Measurements from ENCODE around the gene CFLAR.
"Not testable (repeated sequence)": the region's sequence is repeated elsewhere in the genome, so short reads cannot be mapped to it uniquely, and the experiment has no call there.

CFLAR gene

GRCh38 chr2:201183835-201184234 is 67.9 kb downstream of the CFLAR start:
- DNase-seq = not testable (repeated sequence)

DNA sequence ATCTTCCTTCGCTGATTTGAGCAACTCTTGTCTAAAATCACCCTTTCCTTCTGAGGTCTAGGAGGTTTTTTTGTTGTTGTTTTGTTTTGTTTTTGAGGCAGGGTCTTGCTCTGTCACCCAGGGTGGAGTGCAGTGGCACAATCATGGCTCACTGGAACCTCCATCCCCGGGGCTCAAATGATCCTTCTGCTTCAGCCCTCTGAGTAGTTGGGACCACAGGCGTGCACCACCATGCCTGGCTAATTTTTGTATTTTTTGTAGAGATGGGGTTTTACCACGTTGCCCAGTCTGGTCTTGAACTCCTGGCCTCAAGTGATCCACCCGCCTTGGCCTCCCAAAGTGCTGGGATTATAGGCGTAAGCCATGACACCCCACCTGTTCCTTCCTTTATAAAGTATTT is 68.3 kb downstream of the CFLAR start:
- not testable (repeated sequence) for DNase-seq

- no peak for DNase-seq
Measured at GRCh38 chr2:201185863-201186262, 69.9 kb downstream of the CFLAR start.

GRCh38 chr2:201186982-201187381 is 71.0 kb downstream of the CFLAR start:
- no peak for DNase-seq

DNA sequence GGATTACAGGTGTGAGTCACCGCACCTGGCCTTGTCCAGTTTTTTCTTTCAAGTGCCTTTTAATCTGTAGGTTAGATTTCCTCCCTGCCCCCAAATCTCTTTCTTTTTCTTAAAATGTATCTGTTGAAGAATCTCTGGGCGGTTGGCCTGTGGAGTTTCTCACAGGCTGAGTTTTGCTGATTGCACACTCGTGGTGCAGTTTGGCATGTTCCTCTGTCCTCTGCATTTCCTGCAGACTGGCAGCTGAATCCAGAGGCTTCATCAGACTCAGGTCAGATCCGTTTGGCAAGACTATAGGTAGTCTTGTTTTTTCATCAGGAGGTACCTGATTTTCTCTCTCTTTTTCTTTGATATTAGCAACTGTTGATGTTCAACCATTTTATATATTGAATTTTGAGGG is 72.5 kb downstream of the CFLAR start:
- DNase-seq = no peak

DNA sequence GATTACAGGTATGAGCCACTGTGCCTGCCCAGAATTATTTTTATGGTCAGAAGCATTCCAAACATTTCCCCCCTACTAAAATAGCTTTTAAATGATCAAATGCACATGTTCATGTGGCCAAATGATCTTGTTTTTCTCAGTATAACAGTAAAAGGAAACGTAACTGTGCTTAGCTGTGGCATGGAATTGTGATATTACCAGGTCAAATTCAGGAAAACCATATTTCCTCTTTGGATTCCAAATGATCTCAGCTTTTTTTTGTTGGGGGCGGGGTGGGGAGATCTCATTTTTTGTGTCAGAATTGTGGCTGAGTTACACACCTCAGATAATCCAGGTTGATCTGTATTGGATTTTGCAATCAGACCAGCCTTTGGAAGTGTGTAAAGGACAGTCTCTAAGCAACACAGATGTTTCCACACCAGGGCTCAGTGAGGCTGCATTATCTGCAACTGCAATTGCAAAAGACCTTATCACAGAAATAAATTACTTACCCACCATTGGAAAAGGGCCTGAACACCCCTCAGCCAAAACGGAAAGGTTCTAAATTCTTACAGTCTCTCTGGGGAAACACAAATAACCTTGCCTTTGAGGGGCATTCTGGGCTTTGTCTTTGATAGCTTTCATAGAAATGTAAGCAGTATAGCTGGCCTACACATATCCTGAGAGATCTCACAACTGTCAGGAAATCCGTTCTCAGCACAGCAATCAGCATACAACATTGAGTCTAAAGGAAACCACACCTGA is 75.3 kb downstream of the CFLAR start:
- no peak for DNase-seq

- DNase-seq = no peak
Measured at GRCh38 chr2:201194097-201194496, 78.1 kb downstream of the CFLAR start.

DNA sequence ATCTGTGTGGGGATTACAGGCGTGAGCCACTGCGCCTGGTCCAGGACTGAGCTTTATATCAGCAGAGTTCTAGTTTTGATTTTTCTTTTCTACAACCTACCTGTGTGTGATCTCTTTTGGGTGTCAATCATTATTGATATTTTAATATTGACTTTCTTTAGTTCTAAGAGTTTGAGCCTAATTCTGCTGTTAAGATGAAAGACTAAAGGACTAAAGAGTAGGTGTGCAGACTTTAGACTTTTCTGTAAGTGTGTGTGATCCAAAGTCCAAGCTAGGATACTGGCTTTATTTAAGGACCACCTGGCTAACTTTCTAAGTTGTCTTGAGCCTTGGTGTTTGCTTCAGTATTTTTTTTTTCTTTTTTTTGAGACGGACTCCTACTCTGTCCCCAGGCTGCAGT is 79.4 kb downstream of the CFLAR start:
- no peak for DNase-seq

DNA sequence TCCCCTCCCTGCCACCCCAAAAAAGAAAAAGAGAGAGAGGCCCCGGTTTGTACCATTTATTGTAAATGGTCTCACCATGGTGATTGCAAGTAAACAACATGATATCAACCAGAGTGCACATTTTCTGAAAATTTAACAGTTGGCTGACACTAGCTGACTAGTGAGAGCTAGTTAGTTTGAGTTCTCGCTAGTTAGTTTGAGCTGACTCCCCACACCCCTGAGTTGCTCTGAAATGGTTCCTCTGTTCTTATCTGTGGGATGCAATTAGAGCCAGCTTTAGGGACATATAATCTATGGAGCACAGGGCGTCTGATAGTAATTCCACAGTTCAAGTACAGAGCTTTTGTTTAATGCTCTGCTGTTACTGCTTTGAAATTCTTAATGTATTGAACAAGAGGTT is 80.0 kb downstream of the CFLAR start:
- no peak for DNase-seq

GRCh38 chr2:201196803-201197202 is 80.8 kb downstream of the CFLAR start:
- DNase-seq = no peak

DNA sequence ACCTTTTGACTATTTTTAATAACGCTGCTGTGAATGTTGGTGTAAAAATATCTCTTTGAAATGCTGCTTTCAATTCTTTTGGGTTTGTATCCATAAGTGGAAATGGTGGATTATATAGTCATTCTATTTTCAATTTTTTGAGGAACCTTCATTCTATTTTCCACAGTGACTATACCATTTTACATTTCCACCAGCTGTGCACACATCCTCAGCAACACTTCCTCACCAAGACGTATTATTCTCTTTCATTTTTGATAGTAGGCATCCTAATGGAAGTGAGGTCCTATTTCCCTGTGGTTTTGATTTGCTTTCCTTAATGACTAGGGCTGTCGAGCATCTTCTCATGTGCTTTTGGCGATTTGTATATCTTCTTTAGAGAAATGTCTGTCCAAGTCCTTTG is 81.8 kb downstream of the CFLAR start:
- no peak for DNase-seq

GRCh38 chr2:201199847-201200246 is 83.9 kb downstream of the CFLAR start:
- no peak for DNase-seq

DNA sequence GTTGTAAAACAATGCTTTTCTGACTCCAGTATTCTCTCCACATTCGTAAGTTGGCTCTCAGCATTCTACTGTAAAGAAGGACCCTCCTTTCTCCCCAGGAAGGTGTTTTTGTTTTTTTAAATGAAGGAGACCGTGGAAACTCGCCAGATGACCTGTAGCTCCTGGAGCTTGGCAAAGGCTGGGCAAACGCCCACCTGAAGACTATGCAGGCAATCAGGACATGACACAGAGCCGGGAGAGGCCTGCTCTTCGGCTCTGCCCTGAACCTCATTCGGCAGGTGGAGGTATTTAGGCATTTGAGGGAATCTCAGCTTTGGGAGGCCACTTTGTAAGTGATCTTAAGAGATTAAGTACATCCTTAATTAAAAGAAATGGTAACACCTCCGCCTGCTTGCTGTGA is 84.4 kb downstream of the CFLAR start:
- no peak for DNase-seq

- DNase-seq = no peak
Measured at GRCh38 chr2:201201371-201201770, 85.4 kb downstream of the CFLAR start.

GRCh38 chr2:201203916-201204654 is 88.1 kb downstream of the CFLAR start:
- no peak for DNase-seq

- DNase-seq = no peak
Measured at GRCh38 chr2:201204655-201205514, 88.9 kb downstream of the CFLAR start.

DNA sequence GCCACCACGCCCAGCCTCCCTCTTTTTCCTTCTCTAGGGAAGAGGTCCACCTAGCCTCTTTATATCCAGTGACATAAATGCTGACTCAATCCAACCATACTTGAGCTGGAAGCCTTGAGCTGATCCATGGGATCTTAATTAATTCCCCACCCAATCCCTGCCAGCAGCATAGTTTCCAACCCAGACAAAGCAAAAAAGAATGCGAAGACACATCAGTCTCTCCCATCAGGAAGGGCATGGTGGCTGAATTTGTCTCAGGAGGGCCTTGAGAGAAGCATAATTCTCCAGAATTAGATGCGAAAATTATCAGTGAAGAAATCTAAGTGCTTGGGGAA is 89.5 kb downstream of the CFLAR start:
- no peak for DNase-seq

DNA sequence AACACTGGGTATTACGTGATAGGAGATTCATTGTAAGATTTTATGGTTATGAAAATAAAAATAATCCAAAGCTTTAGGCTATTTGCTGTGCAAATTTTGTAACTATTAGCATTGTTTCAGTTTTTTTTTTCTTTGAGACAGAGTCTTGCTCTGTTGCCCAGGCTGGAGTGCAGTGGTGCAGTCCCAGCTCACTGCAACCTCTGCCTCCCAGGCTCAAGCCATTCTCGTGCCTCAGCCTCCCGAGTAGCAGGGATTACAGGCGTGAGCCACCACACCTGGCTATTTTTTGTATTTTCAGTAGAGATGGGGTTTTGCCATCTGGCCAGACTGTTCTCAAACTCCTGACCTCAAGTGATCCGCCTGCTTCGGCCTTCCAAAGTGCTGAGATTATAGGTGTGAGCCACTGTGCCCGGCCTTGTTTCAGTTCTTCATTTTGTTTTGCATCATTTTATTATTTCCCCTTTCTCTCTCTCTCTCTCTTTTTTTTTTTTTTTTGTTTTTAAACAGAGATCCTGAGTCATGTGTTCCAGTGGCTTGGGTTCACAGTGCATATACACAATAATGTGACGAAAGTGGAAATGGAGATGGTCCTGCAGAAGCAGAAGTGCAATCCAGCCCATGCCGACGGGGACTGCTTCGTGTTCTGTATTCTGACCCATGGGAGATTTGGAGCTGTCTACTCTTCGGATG is 92.7 kb downstream of the CFLAR start:
- DNase-seq = no peak

GRCh38 chr2:201215963-201216362 is 100.0 kb downstream of the CFLAR start:
- DNase-seq = no peak

DNA sequence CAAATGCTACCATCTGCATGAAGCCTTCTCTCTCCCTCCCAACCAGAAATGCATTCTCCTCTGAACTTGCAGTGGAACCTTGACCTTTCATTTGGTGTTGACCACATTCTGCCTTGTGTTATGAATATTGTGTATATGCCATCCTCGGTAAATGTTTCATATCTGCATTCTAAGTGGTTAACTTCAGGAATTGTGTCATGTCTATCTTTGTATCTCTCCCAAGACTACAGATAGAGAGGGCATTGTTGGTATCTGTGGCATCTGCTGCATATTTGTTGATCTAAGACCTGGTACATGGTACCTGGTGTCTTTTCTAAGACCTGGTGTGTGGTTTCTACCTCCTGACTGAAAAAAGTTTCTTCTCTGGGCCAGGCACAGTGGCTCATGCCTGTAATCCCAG is 101.0 kb downstream of the CFLAR start:
- DNase-seq = no peak

DNA sequence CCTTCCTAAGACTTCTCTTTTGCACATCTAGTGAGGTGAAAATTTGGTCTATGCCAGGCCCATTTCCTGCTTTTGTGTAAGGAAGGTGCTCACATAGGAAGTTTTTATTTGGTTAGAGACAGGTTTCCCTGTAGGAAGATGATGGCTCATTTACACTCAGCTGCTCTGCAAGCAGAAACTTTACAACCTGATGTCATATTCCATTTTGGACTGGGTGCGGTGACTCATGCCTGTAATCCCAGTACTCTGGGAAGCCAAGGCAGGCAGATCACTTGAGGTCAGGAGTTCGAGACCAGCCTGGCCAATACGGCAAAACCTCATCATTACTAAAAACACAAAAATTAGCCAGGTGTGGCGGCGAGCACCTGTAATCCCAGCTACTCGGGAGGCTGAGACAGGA is 102.8 kb downstream of the CFLAR start:
- DNase-seq = no peak

GRCh38 chr2:201219328-201220096 is 103.5 kb downstream of the CFLAR start:
- DNase-seq = no peak

Measured in NCI-H1092 (cell line).